Left forelimb (tissue), 1 donor: Measurements from ENCODE around the gene PSG4.
"Not testable (repeated sequence)": the region's sequence is repeated elsewhere in the genome, so short reads cannot be mapped to it uniquely, and the experiment has no call there.

Experiments used
- DNase-seq: peaks from one replicate; pipeline ENCODE4 v3.0.0-alpha.2; 2018; ENCODE audit warnings: low spot score

The PSG4 gene

DNA sequence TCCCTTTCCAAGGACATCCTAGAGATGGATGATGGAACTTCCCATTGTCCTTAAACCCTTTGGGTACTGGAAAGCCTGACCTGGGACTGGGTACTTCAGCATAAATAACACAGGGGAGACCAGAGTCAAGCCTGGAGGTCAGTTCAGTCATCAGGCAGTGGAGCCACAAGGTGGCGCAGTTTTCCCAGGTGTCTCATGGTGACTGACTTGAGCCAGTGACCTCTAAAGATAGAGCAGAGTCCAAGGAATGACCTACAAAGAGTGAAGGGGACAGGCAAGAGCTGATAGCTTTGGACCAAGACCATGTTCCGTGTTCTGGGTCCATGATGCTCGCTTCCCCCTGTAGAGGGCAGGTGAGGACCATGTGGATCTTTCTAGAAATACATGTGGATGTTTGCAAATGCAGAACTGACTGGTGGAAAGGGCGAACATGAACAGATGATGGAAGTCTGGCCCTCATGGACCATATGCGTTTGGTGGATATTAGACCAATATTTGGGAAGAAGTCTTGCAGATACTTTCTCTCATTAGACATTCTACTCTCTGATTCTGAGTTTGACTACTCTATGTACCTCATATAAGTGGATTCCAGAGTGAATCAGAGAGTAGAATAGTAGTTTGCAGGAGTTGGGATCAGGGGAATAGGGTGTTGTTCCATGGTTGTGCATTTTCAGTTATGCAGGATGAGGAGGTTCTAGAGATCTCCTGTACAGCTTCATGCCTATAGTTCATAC is 6.6 kb downstream of the PSG4 start:
- not testable (repeated sequence) for DNase-seq

- not testable (repeated sequence) for DNase-seq
Observed at GRCh38 chr19:43197666-43198397, 7.6 kb downstream of the PSG4 start.

- DNase-seq: not testable (repeated sequence)
Observed at GRCh38 chr19:43194397-43194796, 11.0 kb downstream of the PSG4 start.

DNA sequence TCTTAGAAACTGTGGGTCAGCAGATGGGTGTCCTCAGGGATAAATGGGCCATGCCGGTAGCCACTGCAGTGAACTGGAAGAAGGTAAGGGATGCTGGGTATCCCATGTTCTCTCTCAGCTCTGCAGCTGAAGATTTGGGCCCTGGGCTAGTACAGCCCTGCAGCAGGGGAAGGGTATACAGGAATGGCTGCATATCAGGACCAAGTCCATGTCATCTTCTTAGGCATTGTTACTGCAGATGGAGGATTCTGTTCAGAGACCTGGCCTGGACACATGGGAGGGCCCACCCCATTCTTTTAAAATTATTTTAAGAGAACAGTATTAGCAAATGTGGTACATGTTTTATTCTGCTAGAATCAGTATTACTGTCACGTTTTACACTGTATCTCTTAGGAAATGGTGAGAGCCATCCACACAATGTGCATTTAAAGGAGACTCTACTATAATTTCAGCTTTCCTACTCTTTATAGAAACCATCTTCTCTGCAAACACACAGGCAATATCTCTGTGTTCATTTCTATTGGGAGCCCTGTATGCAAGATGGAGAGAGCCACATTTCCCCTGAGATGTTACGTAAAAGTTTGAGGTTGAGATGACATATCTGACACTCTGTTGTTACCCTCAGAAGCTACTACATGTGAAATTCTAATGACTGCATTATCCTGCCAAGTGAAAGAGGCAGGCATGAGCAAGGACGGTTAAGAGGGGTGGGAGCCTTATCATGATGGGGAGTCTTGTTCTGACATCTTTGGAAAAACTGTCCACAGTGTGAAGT is 12.9 kb downstream of the PSG4 start:
- not testable (repeated sequence) for DNase-seq

DNA sequence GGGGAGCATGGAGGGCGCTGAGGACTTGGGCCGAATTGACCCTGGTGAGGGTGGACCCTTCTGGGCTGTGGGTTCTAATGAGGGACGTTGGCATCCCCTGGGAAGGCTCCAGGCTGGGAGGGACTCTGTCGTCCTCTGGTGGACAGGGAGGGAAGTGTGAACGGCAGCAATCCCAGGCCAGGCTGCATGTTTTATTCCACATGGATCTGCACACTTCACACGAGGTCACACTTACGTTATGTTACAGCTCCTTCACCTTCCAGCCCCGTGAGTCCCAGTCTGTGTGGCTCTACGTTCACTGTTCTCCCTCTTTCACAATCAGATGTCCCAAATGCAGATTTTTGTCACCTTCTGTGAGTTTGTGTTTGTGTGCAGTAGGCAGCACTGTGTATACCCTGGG is 17.3 kb downstream of the PSG4 start:
- DNase-seq: not testable (repeated sequence)

DNA sequence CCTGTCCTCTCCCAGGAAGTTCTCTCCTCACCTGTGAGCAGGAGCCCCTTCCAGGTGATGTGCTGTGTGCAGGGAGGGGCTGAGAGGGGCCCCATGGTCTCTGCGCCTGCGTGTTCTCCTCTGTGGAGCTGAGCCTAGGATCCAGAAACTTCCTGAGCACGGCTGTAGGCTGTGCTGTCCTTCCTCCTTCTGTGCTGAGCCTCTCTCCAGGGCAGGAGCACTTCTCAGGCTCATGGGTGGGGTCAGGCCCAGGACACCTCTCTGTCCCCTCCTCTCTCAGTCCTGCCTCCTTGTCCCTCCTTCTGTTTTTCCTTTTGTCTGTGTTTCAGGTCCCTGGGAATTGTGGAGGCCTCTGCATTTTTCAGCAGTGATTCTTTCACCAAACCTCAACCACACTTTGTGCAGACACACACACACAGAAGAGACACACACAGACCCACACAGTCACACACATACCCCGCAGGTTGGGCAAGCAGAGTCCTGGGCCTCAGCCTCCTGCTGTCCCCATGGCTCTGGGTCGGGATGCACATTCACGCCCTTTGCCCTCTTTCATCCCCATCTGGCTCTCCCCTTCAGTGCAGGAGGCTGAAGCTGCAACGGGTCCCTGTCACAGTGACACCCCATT is 19.0 kb downstream of the PSG4 start, which contains the start of gene PSG5:
Gene PSG5, minus strand, starts transcription at position 226 of the 625 bp plus-strand sequence. Its CDS starts 131 bp downstream, at position 95.
- not testable (repeated sequence) for DNase-seq

DNA sequence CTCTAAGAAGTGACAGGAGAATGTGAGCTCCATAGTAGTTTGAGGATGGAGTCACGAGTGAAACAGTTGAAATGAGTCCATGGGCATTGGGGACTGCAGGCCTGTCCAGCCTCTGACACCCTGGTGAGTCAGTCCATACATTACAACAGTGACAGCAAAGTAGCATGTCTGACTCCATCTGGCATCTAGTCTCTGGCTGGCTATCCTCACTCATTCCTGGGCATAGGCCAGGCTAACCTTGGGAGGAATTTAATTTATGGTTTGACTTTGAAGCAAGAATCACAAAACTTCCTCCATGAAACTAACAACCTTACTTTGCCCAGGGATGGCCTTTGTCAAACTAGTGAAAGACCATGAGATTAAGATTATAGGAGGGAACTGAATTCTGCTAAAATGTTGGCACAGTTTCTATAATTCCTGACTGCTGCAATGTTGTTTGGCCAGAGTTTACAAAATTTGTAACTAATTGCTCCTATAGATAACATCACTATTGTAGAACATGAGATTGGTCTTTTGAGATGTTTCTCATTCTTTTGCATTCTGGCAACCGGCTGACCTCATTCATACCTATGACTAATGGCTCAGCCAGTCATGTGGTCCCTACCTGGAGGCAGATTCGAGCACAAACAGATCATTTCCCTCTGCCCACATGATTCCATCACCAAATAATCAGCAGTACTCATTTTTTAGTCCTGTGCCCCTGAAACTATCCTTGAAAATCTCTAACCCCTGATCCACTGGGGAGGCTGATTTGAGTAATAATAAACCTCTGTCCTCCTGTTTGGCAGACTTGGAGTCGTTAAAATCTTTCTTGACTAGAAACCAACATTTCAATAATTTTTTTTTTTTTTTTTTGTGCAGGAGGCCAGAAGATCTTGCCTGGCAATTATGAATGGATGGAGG is 23.3 kb downstream of the PSG4 start:
- not testable (repeated sequence) for DNase-seq

DNA sequence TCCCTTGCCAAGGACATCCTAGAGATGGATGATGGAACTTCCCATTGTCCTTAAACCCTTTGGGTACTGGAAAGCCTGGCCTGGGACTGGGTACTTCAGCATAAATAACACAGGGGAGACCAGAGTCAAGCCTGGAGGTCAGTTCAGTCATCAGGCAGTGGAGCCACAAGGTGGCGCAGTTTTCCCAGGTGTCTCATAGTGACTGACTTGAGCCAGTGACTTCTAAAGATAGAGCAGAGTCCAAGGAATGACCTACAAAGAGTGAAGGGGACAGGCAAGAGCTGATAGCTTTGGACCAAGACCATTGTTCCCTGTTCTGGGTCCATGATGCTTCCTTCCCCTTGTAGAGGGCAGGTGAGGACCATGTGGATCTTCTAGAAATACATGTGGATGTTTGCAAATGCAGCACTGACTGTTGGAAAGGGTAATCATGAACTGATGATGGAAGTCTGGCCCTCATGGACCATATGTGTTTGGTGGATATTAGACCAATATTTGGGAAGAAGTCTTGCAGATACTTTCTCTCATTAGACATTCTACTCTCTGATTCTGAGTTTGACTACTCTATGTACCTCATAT is 25.8 kb downstream of the PSG4 start:
- DNase-seq: not testable (repeated sequence)

DNA sequence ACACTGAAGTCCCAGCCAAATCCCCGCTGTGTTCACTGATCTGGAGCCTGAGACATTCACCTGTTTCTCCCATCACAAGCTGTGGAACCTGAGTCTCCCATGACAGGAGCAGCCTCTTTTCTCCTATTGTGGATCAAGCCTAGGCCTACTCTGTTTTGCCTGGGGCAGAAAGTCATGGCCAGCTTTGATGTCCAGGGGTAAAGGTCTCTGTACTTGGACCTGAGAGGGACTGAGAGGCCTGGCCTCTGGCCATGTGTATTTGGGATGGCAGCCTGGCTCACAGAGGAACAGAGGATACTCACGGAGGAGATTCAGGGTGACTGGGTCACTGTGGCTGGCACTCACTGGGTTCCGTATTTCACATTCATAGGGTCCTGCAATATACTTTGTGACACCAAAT is 26.9 kb downstream of the PSG4 start:
- not testable (repeated sequence) for DNase-seq

GRCh38 chr19:43165906-43166305 is 39.5 kb downstream of the PSG4 start:
- DNase-seq: not testable (repeated sequence)

- DNase-seq: not testable (repeated sequence)
Observed at GRCh38 chr19:43163135-43163534, 42.3 kb downstream of the PSG4 start.

DNA sequence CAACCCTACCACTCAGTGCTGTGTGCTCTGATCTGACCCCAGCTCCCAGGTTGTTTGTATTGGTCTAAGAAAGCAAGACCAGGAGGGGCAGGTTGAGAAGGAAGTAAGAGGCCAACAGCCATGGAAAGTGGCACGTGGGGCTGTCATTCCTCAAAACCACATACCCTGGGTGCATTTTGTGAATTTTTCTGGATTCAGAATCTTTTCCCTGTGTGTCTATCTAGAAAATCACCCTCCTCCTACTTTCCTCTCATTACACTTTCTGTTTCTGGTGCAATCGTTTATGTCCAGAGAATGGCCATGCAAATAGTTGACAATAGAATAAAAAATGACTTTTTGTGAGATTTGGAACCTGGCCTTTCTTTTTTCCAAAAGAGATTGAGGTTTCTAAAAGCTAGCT is 43.2 kb downstream of the PSG4 start:
- DNase-seq: not testable (repeated sequence)

DNA sequence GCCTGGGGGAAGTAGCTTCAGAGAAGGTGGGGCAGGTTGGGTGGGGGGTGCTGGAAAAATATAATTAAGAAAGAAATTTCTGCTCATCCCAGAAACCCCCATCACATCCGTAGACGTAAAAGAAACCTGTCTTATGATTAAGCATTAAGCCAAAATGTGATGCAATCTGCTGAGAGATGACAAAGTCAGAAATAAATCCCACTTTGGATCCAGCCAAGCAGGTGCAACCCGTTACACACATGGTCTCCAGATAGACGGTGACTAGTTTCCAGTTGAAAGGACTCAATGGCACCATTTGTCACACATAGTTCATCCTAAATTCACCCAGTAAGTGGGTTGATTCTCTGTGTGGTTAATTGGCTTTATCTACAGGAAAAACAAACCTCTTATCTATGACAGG is 53.2 kb downstream of the PSG4 start:
- no peak for DNase-seq

DNA sequence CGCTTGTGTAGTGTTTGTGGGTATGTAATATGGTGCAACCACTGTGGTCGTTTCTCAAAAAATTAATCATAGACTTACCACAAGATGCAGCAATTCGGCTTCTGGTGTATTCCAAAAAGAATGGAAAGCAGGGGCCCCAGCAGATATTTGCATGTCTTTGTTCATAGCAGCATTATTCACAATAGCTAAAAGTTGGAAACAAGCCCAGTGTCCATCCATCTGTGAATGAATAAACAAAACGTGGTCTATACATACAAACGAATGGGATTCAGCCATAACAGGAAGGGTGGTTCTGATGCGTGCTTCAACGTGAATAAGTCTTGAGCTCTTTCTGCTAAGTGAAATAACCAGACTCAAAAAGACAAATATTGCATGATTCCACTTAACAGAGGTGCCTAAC is 55.6 kb downstream of the PSG4 start:
- not testable (repeated sequence) for DNase-seq

DNA sequence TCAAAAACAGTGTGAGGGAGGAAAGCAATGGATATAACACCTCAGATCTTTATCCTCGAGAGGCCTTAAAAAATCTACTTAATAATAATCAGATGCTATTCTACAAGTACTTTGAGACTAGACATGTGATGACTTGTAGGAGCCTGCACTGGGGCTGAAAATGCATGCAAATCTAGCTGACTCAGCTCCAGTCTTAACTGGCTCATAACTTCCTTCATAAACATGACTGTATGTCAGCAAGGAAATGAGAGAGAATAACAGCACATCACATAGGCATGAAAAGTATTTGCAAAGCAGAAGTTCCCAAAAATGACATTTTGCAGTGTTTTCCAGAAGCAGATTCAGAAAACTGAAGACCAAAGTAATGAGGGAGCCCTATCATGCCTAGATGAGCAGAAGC is 57.2 kb downstream of the PSG4 start:
- no peak for DNase-seq
